MM.1S (cell line): ENCODE results near the gene TMTC4.

Experiments
- CTCF ChIP-seq: fragments of 300-600 bp; sonication (generic); IDR thresholded peaks from 2 replicates; pipeline ENCODE4 v1.5.1; 2016; ENCODE audit warnings: antibody characterized with exemption, low read length, mixed read lengths
- EZH2 ChIP-seq: fragments of 300-600 bp; sonication (generic); optimal IDR thresholded peaks from 2 replicates; pipeline ENCODE3; 2017; ENCODE audit warnings: low read depth, mild to moderate bottlenecking, antibody characterized with exemption, low read length, mixed read lengths
- EZH2phosphoT487 ChIP-seq: fragments of 300-600 bp; sonication (generic); IDR thresholded peaks from 2 replicates; pipeline ENCODE4 v1.6.1; 2018; ENCODE audit warnings: antibody characterized with exemption, low read length

GRCh38 chr13:100600461-100600860 lies 74.1 kb downstream of the TMTC4 start:
- TF ChIP-seq CTCF = no peak
- TF ChIP-seq EZH2 = no peak
- TF ChIP-seq EZH2phosphoT487 = no peak
